Uterus (tissue), 4 donors: ENCODE data around the gene SLC7A6OS. TPM values are rescaled to one million over a fixed set of nuclear protein-coding genes. Genes with fewer than 3 reads are reported as not detected.

Source experiments
- DNase-seq, 2 donors: peaks; one replicate each; pipeline ENCODE4 v3.0.0-alpha.2; 2019 to 2020
- H3K27ac ChIP-seq, 2 donors: fragments of 200-600 bp; sonication (generic); 1 replicate in 1 of 2; 2 replicates in 1 of 2; pipeline ENCODE4 v1.5.1; 2016 to 2018
- H3K27me3 ChIP-seq, 2 donors: fragments of 200-600 bp; sonication (generic); one replicate each; pipeline ENCODE4 v1.5.1; 2018 to 2019; ENCODE audit warnings: control low read depth in 1 of 2
- H3K36me3 ChIP-seq, 2 donors: fragments of 200-600 bp; sonication (generic); one replicate each; pipeline ENCODE4 v1.5.1; 2019; ENCODE audit warnings: control low read depth in 1 of 2
- H3K4me1 ChIP-seq, 2 donors: fragments of 200-600 bp; sonication (generic); one replicate each; pipeline ENCODE4 v1.5.1; 2018 to 2019; ENCODE audit warnings: control low read depth in 1 of 2
- H3K4me3 ChIP-seq, 2 donors: fragments of 200-600 bp; sonication (generic); 1 replicate in 1 of 2; 2 replicates in 1 of 2; pipeline ENCODE4 v1.5.1; 2018 to 2019; ENCODE audit warnings: mild to moderate bottlenecking in 1 of 2
- H3K9me3 ChIP-seq, 2 donors: fragments of 200-600 bp; sonication (generic); one replicate each; pipeline ENCODE4 v1.5.1; 2019; ENCODE audit warnings: control low read depth in 1 of 2
- CTCF ChIP-seq, 4 experiments: fragments of 200-600 bp in 2 of 4; fragments of 450-650 bp in 2 of 4; sonication (generic) in 2 of 4; IDR thresholded peaks; one replicate each; pipeline ENCODE4 v1.5.1; 2016 to 2019; ENCODE audit warnings: antibody characterized with exemption in 4 of 4, mild to moderate bottlenecking in 2 of 4, moderate library complexity in 1 of 4
- POLR2A ChIP-seq, 2 donors: fragments of 450-650 bp; IDR thresholded peaks; one replicate each; pipeline ENCODE4 v1.6.1; 2016; ENCODE audit warnings: antibody characterized with exemption in 2 of 2, mild to moderate bottlenecking in 1 of 2, moderate library complexity in 1 of 2
- intact Hi-C: fragments of 100-400 bp; cut with DNase I; formaldehyde crosslinking; loops from one replicate; pipeline ENCODE4 v1.15.1; 2023; ENCODE audit warnings: low total_unique reads
- total RNA-seq, 4 donors: library from RNA; depleted of rRNA in 3 of 4; stranded (reverse); fragments of >200 nt in 3 of 4; gene quantifications; one replicate each; pipeline versions ENCODE4 v1.1.0 to v1.2.4, GENCODE V29; 2014 to 2023
- donor health status: DM: yes; HTN: yes; CAD: no.

The SLC7A6OS gene
- total RNA-seq, 4 donors from 2014 or later, result 7.6 to 18.9 (median 13.4) TPM

- peak overlapping the region; percentile 63 to 65 for H3K4me3 ChIP-seq
- H3K9me3 ChIP-seq, result no peaks in the 10 kb centered on the region
- no peaks in the 10 kb centered on the region for H3K36me3 ChIP-seq
- DNase-seq, result peak; percentile 57
- H3K27me3 ChIP-seq, result no peaks in the 10 kb centered on the region
- TF ChIP-seq POLR2A (IDR thresholded peaks at IDR 0.05) (peak in 1 of 2 donors; percentile 33), CTCF (IDR thresholded peaks at IDR 0.05) (no peak)
- intact Hi-C loops, result no loop called here
- H3K4me1 ChIP-seq, result no peaks in the 10 kb centered on the region
- peak overlapping the region; percentile 89 to 94 for H3K27ac ChIP-seq
These were observed 45.4 kb downstream of the SLC7A6OS start for GRCh38 chr16:68265078-68265920.

GRCh38 chr16:68264128-68265077 lies 46.3 kb downstream of the SLC7A6OS start, which contains the start of gene SLC7A6:
SLC7A6 (plus strand) TSS chr16:68264526; CDS start chr16:68274727, 10,201 bp downstream.
- intact Hi-C loops, result loop anchor here (5.0 kb wide), 2 partner anchors 48 to 63 kb away; partner anchors contain the start of genes PRMT7 and SLC7A6OS
- H3K36me3 ChIP-seq, result no peaks in the 10 kb centered on the region
- no peaks in the 10 kb centered on the region for H3K4me1 ChIP-seq
- DNase-seq, result peak; percentile 59 to 74
- no peaks in the 10 kb centered on the region for H3K27me3 ChIP-seq
- peak within 1 kb of the TSS; percentile 63 to 65 for H3K4me3 ChIP-seq
- H3K9me3 ChIP-seq, result no peaks in the 10 kb centered on the region
- H3K27ac ChIP-seq, result peak within 1 kb of the TSS; percentile 89 to 94
- peak; percentile 78 to 80 for TF ChIP-seq POLR2A (IDR thresholded peaks at IDR 0.05)
- peak; percentile 44 to 72 (median 58) for TF ChIP-seq CTCF (IDR thresholded peaks at IDR 0.05)

GRCh38 chr16:68263559-68264127 lies 47.1 kb downstream of the SLC7A6OS start:
- H3K27ac ChIP-seq, result peak overlapping the region; percentile 89 to 94
- no peak for TF ChIP-seq CTCF (IDR thresholded peaks at IDR 0.05)
- TF ChIP-seq POLR2A (IDR thresholded peaks at IDR 0.05), result no peak
- DNase-seq, result no peak
- H3K27me3 ChIP-seq, result no peaks in the 10 kb centered on the region
- H3K36me3 ChIP-seq, result no peaks in the 10 kb centered on the region
- intact Hi-C loops, result loop anchor here (5.0 kb wide), 2 partner anchors 49 to 64 kb away; partner anchors contain the start of genes PRMT7 and SLC7A6OS
- no peaks in the 10 kb centered on the region for H3K4me1 ChIP-seq
- H3K4me3 ChIP-seq, result peak overlapping the region; percentile 63 to 65
- no peaks in the 10 kb centered on the region for H3K9me3 ChIP-seq

DNA sequence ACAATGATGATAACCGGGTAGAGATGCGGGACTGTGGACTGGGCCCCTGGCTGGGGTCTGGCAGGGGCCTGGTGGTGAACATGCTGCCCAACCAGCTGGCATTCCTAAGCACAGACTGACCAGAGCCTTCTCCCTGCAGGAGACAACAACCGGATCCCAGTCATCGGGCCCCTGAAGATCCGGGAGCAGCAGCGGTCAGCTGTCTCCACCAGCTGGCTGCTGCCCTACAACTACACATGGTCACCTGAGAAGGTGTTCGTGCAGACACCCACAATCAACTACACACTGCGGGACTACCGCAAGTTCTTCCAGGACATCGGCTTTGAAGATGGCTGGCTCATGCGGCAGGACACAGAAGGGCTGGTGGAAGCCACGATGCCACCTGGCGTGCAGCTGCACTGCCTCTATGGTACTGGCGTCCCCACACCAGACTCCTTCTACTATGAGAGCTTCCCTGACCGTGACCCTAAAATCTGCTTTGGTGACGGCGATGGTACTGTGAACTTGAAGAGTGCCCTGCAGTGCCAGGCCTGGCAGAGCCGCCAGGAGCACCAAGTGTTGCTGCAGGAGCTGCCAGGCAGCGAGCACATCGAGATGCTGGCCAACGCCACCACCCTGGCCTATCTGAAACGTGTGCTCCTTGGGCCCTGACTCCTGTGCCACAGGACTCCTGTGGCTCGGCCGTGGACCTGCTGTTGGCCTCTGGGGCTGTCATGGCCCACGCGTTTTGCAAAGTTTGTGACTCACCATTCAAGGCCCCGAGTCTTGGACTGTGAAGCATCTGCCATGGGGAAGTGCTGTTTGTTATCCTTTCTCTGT lies 51.5 kb downstream of the SLC7A6OS start:
- H3K27me3 ChIP-seq, result no peaks in the 10 kb centered on the region
- no peak overlapping the region for H3K27ac ChIP-seq
- H3K4me1 ChIP-seq, result no peaks in the 10 kb centered on the region
- no peak for TF ChIP-seq POLR2A (IDR thresholded peaks at IDR 0.05)
- TF ChIP-seq CTCF (IDR thresholded peaks at IDR 0.05), result no peak
- intact Hi-C loops, result no loop called here
- no peaks in the 10 kb centered on the region for H3K36me3 ChIP-seq
- no peak overlapping the region for H3K4me3 ChIP-seq
- DNase-seq, result no peak
- no peaks in the 10 kb centered on the region for H3K9me3 ChIP-seq
